HG02798 (cell line): ENCODE data around the gene CHST7.

Experiments used
- ATAC-seq: cut with Tn5 transposase; IDR thresholded peaks from one replicate; pipeline ENCODE4 v1.9.1; 2021; ENCODE audit warnings: mild to moderate bottlenecking; ENCODE audit not compliant: unreplicated experiment, poor library complexity

CHST7 gene

DNA sequence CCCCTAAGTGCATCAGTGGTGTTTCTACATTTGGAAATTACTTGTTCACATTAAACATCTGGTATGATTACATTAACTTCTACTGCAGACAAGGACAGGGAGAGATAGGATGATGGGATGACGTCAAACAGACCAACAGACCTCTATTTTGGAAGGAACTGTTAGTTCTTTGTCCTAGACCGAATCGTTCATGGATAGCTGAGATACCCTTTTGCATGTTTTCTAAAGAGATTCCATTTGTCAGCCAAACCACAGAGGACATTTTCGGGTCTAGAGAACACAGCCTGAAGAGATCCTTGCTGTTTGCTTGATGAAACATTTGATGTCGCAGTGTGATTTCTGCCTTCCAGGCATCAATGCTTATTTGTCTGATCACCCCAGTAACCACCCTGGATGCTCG, 27.7 kb downstream of the CHST7 start:
- no peak for ATAC-seq

- no peak for ATAC-seq
Measured at GRCh38 chrX:46602468-46603102, 29.0 kb downstream of the CHST7 start.

GRCh38 chrX:46607916-46608315, 34.4 kb downstream of the CHST7 start:
- no peak for ATAC-seq

GRCh38 chrX:46610070-46610658, 36.6 kb downstream of the CHST7 start:
- ATAC-seq, result no peak

GRCh38 chrX:46611658-46612362, 38.2 kb downstream of the CHST7 start:
- ATAC-seq, result no peak

GRCh38 chrX:46617906-46618305, 44.3 kb downstream of the CHST7 start:
- ATAC-seq, result no peak

- ATAC-seq, result no peak
Measured at GRCh38 chrX:46618947-46619346, 45.4 kb downstream of the CHST7 start.

DNA sequence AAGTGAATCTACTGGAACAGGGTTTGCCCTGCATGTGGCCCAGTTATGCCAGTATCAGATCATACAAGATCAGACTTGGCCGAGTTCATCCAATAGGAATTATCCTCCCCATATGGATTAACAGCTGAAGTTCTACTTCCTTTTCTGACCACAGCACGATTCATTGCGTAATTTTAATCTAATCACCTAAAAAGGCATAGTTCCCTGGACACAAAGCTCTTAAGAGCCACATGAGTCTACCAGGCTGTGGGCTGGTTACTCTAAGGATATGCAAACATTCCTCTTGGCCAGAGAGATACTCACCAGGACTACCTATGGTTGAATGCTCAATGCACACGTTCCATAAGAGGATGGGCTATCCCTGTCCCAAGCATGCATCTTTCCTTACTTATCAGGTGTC, 46.9 kb downstream of the CHST7 start:
- ATAC-seq, result no peak

DNA sequence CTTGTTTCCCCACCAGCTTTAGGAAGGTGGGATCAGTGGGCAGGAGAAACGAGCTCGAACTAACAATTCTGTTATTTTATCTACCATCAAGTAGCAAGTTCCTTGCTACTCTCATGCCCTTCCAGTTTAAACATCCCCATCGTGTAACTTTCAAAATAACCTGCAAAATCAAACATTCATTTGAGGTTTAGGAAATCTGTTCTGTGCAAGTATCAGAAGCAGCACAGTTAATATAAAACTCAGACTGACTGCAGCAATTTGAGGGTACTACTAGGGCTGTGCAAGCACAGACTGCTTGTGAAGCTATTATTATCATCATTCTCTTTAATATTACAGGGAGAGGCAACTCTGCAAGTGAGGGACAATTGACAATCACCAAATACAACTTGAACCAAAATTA, 48.0 kb downstream of the CHST7 start:
- ATAC-seq, result no peak

DNA sequence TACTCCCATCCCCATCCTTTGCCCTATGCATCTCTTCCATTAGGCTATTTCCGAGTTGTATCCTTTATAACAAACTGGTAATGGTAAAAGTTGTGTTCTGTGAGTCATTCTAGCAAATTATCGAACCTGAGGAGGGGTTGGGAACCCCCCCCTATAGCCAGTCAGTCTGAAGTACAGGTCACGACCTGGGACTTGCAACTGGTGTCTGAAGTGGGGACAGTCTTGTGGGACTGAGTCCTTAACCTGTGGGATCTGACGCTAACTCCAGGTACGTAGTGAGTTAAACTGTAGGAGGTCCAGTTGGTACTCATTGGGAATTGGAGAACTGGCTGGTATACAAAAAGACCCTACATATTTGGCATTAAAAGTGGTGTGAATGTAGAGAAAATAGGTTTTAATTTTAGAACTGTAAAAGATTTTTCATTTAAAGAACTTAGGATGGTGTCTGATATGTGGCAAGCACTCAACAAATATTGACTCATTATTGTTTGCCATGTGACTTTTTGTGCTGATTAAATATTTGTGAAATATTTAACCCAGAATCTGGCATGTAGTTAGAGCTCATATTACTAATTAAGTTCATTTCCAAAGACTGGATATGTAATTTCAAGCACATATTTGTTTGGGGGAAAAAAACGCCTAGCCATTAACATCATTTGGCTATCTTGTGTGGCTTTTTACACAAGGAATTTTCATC, 50.7 kb downstream of the CHST7 start:
- no peak for ATAC-seq

DNA sequence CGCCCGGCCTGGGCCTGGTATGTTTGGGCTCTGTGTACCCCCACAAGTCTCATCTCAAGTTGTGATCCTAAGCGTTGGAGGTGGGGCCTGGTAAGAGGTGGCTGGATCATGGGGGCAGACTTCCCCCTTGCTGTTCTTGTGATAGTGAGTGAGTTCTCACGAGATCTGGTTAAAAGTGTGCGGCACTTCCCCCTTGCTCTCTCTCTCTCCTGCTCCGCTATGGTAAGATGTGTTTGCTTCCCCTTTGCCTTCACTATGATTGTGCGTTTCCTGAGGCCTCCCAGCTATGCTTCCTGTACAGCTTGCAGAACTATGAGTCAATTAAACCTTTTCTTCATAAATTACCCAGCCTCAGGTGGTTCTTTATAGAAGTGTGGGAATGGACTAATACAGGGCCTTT, 53.0 kb downstream of the CHST7 start:
- no peak for ATAC-seq

DNA sequence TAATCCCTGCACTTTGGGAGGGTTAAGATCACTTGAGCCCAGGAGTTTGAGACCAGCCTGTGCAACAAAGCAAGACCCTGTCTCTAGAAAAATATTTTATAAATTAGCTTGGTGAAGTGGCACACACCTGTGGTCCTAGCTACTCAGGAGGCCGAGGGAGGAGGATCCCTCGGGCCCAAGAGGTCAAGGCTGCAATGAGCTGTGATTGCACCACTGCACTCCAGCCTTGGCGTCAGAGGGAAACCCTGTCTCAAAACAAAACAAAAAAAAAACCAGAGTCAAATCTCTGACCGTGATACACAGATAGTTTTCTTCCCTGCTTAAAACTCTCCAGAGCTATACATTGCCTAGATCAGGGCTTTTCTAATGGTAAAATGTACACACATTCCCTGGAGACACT, 53.5 kb downstream of the CHST7 start:
- ATAC-seq, result no peak

- ATAC-seq, result peak; percentile 21
Measured at GRCh38 chrX:46627711-46628419, 54.3 kb downstream of the CHST7 start.

DNA sequence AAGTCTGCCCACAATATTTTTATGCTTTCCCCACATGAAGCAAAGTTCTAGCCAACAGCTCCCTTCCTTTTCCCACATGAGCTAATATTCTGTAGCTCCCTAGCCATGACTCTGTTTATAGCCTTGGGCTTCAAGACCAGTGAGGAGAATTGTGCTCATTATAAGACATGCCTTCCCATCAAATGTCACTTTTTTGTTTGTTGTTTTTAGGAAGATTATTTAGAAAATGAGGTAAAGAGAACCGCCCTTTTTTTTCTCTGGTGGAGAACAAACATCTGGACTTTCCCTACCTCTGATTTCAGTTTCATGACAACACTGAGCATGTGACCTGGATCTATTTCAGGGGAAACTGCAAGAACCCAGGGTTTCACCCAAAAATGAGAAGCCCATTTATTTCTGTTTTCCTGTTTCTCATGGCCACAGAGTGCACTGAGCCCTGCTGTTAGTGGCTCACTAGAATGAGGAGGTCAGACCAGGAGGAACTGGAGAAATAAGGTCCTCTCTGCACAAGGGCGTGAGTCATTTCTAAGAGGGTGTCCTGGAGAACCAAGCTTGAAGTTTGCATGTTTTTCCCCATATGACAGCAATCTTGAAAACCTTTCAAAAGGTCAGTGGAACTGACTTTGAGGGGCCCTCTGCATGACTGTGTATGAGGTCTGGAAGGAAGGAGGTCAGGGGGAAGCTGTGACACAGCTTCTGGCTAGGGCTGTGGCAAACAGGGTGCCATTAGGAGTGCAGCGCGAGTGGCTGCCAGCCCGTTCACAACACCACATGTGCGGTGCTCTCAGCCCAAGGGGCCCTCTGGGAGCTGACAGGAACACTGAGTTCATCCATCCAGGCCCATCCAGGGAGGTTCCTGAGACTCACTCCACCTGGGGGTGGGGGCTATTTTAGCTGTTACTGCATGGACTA, 55.2 kb downstream of the CHST7 start:
- peak; percentile 84 for ATAC-seq

GRCh38 chrX:46630141-46630540, 56.6 kb downstream of the CHST7 start:
- ATAC-seq, result no peak

- no peak for ATAC-seq
Measured at GRCh38 chrX:46634577-46634976, 61.0 kb downstream of the CHST7 start.

DNA sequence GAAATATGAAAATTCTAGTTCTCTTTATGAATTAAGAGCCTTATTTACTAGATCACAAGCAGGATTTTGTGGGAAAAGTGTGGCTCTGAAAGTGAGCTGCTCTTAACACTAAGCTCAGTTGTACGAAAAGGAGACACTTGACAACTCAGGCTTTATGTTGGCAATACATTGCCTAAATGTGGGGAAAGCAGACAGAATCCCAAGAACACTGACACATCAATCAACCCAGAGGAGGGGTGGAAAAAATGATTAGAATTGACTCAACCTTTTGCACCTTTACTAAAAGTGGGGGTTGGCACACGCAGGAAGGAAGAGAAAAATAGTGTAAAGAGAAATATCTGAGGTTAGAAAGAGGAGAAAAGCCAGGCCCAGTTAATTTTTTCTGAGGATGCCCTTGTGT, 61.6 kb downstream of the CHST7 start:
- ATAC-seq, result no peak

DNA sequence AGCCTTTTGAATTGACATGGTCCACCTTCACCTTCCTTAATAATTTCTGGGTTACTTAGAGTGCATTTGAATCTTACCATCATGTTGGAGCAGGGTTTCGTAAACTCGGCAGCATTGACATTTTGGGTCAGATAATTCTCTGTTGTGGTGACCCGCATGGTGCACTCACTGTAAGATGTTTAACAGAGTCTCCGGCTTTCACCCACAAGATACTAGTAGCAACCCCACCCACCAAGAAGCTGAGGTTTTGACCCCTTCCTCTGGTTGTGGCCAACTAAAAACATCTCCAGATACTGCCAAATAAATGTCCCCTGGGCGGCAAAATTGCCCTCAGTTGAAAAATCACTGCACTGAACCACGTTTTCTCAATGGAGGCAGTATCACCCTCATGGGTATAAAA, 62.7 kb downstream of the CHST7 start:
- ATAC-seq, result peak; percentile 49

- ATAC-seq, result peak; percentile 60
Measured at GRCh38 chrX:46637938-46638337, 64.4 kb downstream of the CHST7 start.

DNA sequence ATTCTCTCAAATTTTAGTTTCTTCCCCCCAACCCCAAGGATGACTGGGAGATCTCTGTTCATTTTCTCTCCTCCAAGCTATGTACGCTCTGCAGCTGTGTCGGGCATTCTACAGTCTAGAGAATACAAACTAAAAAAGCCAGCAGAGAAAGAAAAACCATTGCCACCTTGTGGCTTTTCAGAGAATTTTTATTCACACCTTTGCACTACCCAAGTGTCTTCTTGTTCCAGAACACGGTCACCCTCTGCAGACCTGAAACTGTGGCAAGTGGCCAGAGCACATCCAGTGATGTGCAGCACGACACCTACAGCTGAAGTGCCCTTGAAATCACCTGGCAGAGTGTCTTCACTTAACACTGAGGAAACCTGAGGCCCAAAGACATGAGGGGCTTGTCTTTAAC, 68.6 kb downstream of the CHST7 start:
- ATAC-seq, result peak; percentile 52
